ENCODE measurements around the gene SPTBN4.

SPTBN4 gene

GRCh38 chr19:40607311-40608239, 140.8 kb downstream of the SPTBN4 start:
- FAIRE-seq: no peak

DNA sequence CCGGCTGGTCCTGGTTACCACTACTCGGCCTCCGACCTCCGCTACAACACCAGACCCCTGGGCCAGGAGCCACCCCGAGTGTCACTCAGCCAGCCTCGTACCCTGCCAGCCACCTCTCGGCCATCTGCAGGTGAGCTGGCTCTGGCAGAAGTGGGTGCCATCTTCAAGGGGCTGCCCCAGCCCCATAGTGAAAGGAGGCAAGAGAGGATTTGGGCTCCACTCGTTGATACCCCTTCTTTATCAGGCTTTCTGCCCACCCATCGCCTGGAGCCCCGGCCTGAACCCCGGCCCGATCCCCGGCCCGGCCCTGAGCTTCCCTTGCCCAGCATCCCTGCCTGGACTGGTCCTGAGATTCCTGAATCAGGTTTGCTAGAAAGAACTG, 141.4 kb downstream of the SPTBN4 start:
- no peak for FAIRE-seq

DNA sequence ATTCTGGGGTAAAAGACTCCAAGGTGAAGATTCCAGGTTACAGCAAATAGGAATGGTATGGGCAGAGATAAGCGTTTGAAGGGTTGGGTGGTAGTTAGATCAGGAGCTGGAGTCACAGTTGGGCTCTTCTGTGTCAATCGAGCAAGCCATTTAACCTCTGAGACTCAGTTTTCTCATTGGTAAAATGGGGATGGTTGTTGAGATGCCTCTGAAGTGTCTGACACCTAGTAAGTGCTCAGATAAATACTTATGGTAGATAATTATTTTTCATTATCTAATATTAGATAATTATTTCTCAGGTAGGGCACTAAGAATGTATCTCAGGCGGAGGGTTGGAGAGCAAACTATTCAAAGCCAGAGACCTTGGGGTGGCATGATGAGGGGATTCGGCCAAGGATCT, 142.2 kb downstream of the SPTBN4 start:
- FAIRE-seq: no peak

- no peak for FAIRE-seq
These were observed 143.0 kb downstream of the SPTBN4 start for GRCh38 chr19:40609561-40610395.

DNA sequence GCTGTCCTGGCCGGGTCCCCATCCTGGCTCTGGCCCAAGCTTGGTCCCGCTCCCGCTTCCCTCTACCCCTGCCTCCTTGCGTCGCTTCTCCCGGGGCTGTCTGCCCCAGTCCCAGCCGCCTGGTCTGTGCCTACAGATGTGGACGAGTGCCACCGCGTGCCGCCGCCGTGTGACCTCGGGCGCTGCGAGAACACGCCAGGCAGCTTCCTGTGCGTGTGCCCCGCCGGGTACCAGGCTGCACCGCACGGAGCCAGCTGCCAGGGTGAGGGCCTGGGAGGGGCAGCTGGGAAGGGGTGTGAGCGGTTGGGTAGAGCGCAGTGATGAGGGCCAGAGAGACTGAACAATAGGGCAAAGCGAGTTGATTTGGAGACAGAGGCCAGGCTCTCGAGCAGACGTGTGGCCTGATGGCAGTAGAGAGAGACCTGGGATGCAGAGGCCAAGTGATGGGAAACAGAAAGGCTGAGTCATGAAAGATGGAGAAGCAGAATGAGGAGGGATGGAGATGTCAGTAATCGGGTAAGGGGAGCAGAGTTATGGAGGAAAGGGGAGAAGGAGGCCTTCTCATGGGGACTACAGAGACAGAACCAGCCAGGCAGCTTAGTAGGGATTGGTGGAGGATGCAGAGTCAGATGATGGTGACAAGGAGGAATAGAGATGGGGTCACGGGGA, 143.7 kb downstream of the SPTBN4 start:
- no peak for FAIRE-seq

GRCh38 chr19:40611096-40611495, 144.3 kb downstream of the SPTBN4 start:
- FAIRE-seq: no peak

DNA sequence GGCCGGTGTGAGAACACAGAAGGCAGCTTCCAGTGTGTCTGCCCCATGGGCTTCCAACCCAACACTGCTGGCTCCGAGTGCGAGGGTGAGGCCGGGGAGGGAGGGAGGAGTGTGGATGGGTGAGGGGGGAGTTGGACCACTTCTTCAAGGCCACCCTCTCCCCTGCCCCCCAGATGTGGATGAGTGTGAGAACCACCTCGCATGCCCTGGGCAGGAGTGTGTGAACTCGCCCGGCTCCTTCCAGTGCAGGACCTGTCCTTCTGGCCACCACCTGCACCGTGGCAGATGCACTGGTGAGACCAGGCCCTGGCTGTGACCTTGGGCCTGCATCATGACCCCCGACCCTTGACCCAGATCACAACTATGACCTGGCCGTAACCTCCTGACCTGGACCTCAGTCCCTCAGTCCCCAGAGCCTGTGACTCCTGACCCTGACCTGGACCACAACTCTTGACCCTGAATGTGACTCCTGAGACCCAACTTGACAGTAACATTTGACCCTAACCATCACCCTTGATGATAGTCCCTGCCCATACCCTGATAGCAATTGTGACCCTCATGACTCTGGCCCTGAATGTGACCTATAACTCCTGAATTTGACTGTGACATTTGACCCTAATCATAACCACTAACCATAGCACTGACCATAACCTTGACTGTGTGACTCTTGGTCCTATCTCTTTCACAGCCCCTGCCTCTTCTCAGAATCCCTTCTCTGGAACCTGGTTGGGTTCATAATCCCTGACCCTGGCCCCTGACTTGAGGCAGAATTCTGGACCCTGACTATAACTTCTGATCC, 145.3 kb downstream of the SPTBN4 start:
- FAIRE-seq: no peak

DNA sequence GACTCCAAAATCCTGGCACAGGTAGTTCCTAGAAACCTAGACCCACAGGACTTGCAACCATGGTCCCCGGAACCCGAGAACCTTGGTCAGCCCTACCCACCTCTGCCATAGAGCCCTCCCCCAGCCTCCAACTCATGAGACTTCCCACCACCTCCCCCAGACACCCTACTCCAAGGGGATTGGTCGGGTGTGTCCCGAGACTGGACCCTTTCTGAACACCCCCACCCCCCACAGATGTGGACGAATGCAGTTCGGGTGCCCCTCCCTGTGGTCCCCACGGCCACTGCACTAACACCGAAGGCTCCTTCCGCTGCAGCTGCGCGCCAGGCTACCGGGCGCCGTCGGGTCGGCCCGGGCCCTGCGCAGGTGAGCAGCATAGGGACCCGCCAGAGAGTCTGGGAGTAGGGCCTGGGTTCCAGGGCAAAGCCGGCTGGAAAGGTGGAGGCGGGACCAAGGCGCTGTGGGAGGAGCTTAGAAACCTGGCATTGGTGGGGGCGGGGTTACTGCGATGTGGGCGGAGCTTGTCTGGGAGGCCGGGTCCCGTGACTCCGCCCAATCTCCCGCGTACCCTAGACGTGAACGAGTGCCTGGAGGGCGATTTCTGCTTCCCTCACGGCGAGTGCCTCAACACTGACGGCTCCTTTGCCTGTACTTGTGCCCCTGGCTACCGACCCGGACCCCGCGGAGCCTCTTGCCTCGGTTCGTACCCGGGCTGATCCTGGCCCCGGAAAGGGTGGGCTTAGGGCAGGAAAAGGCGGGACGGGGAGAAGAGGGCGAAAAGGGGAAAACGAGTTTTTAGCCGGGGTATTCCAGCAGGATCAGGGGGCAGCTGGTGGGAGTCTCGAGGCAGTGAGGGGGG, 146.3 kb downstream of the SPTBN4 start:
- FAIRE-seq: no peak

- no peak for FAIRE-seq
These were observed 147.2 kb downstream of the SPTBN4 start for GRCh38 chr19:40613690-40614621.

DNA sequence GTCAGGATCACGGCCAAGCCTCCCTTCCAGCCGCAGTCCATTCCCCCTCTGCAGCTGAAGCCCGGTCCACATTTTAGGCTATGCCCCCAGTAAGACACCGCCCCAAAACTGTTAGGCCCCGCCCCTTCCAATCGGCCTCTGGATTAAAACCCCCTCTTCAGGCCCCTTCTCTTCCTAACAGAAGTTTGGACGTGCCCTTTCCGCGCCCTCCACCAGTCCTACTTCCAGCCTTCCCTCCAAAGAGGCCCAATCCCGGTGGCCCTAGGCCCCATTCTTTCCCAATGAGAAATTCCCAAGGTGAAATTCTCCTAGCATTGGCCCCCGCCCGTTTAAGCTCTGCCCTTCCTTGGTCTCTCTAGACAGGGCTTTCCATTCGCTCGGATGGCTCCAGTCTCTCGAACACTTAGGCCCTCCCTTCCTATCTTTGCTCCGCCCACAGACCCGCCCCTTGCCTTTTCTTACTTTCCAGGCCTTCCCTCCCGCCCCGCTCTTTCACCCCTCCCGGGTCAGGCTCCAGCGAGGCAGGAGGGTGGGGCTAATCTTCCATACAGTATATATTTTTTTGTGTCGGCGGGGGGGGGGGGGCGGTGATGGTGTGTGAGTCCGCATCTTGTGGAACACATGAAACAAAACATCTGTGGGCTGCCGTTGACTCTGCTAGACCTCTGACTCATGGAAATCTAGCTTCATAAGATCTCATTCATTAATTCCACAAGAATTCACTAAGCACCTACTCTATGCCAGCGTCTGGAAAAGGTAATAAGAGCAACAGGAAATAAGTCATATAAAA, 148.0 kb downstream of the SPTBN4 start:
- FAIRE-seq: no peak

DNA sequence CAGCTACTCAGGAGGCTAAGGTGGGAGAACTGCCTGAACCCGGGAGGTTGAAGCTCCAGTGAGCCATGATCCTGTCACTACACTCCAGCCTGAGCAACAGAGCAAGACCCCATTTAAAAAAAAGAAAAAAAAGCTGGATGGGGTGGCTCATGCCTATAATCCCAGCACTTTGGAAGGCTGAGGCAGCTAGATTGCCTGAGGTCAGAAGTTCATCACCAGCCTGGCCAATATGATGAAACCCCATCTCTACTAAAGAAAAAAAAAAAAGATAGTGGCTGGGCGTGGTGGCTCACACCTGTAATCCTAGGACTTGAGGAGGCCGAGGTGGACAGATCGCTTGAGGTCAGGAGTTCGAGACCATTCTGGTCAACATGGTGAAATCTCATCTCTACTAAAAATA, 149.4 kb downstream of the SPTBN4 start:
- no peak for FAIRE-seq

GRCh38 chr19:40616941-40617340, 150.1 kb downstream of the SPTBN4 start:
- no peak for FAIRE-seq

- no peak for FAIRE-seq
These were observed 151.2 kb downstream of the SPTBN4 start for GRCh38 chr19:40617961-40618360.

- no peak for FAIRE-seq
These were observed 152.7 kb downstream of the SPTBN4 start for GRCh38 chr19:40619333-40620160.

GRCh38 chr19:40620161-40620485, 153.3 kb downstream of the SPTBN4 start:
- no peak for FAIRE-seq

- FAIRE-seq: no peak
These were observed 154.5 kb downstream of the SPTBN4 start for GRCh38 chr19:40621283-40621682.

DNA sequence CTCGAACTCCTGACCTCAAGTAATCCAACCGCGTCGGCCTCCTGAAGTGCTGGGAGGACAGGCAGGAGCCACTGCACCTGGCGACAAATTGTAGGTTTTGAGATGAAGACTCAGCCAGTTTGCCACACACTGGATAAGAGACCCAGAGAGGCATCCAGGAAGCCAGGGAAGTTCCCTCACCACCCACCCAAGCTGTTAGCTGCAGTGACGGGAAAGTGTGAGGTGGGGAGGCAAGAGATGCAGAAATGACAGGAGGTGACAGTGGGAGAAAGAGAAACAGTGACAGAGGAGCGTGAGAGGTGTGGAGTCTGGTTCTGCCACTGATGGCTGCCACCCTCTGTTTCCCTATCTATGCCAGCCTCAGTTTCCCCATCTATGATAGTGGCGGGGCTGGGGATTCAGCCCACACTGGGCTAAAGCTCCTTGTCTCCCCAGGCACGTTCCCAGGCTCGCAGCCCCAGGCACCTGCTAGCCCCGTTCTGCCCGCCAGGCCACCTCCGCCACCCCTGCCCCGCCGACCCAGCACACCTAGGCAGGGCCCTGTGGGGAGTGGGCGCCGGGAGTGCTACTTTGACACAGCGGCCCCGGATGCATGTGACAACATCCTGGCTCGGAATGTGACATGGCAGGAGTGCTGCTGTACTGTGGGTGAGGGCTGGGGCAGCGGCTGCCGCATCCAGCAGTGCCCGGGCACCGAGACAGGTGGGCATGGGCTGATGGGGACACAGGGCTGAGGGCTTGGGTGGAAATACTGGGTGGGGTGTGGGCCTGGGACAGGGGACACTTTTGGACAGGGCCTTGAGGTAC, 155.4 kb downstream of the SPTBN4 start:
- no peak for FAIRE-seq

- no peak for FAIRE-seq
These were observed 155.9 kb downstream of the SPTBN4 start for GRCh38 chr19:40622773-40623075.
